GM18507 (cell line): ENCODE results near the gene FBN1.

Source experiments
- DNase-seq: peaks from one replicate; pipeline ENCODE4 v3.0.0; 2011; ENCODE audit warnings: low read depth; ENCODE audit not compliant: insufficient read length; ENCODE audit errors: extremely low spot score
- FAIRE-seq: peaks from 2 replicates; lab custom pipeline; 2011; peaks lifted over from hg19 to GRCh38; lab: Jason Lieb, UNC

The FBN1 gene

DNA sequence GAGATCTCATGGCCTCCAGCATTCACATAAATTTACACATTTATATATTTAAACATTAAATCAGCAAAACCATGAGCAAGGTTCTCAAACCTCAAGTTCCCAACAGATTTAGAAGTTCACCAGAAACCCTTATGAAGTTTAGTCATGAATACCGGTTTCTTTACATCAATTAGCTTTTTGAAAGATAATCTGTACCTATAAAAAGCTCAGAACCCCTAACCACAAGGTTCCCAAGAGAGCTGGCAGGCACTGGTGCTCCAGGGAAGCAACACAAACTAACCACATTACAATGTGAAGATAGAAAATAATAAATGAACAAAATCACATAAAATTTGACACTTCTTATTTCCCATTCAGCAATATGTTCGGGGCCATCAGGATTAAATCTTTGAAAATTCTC lies 150.9 kb downstream of the FBN1 start:
- no peak for DNase-seq
- no peak for FAIRE-seq

DNA sequence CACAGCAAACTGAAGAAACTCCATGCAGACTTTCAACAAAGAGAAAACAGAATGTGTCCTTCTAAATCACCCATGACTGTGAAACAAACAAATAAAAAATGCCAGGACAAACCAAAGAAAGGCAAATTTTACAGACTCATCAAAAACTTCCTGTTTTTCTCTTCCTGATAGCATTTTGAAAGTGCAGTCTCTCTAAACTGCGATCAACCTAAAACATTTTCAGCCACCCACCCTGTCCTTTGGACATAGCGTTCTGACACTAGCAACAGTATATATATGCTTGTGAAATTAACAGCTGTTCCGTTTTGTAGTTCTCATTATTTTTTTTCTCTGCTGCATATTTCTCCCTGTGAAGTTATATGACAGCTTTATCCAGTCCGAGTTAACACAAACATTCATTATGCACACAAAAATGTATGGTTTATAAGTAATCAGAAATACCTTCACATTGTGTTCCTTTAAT lies 151.7 kb downstream of the FBN1 start:
- DNase-seq (no peak), FAIRE-seq (no peak)

- FAIRE-seq (peak; percentile 60), DNase-seq (no peak)
These were observed 152.3 kb downstream of the FBN1 start for GRCh38 chr15:48493084-48493762.

DNA sequence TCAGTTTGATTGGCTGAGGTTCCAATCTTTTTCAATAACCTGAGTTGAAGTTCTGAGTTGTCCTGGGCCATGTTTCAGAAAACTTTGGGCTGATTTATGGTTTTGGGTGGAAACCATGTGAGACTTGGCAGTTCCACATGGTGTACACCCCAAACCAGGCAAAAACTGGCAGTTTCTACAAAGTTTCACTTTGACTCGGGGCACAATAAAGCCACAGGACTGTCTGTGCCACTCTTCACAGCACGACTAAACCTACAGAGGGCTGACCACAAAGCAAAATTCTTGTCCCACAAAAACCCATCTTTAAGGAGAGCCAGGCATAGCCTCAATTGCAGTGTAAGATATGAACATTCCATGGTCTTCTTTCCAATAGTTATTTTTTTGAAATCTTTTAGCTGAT lies 159.3 kb downstream of the FBN1 start:
- no peak for DNase-seq
- no peak for FAIRE-seq

DNA sequence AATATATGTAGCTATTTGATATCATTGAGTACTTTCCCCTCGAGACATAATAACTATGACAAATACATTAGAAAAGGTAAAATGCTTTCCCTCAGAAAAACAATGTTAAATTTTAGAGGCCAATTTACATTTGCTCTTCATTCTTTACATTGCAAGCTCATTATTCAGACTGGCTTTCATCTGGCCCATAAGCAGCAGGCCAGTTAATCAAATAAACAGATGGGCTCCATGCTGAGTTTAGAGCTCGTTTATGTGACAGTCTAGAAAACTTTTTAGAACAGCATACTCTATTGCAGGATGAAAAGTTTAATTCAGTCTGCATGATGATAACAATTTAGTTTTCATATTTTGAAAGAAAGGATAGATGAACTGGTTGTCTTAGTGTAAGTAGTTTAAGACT lies 163.7 kb downstream of the FBN1 start:
- no peak for FAIRE-seq
- no peak for DNase-seq

DNA sequence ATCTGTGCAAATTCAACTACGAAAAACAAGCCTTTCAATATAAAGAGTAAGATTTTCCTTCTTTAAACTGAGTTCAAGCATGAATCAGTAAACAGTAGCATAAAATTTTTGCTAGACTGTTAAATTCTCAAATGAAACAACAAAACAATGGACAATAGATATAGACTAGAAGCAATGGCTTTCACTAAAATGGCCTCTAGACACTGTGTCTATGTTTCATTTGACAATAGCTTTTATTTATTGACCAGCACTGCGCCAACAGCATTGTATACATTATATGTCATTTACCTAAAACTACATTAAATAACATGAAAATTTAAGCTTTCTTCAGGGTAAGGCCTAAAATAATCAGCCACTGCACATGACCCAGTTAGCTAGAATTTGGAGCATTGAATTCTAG lies 165.8 kb downstream of the FBN1 start:
- FAIRE-seq = no peak
- no peak for DNase-seq

DNA sequence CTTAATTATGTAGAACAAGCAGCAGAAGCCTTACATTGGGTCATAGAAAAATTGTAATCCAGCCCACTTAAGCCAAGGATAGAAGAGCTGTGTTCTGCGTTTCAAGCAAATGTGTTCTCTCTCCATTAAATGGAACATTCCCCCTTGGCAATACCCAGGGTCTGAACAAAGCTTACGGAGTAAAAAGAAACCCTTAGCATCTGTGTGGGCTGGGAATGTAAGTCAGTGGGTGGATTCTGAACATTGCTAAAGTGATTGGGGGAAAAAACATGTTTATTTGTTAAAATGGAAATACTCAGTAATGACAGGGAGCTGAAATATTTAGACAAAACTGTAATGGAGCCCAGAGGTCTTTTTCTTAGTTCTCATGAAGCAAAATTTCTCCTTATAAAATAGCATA lies 166.9 kb downstream of the FBN1 start:
- no peak for DNase-seq
- no peak for FAIRE-seq

GRCh38 chr15:48477795-48478360 lies 167.6 kb downstream of the FBN1 start:
- DNase-seq (no peak), FAIRE-seq (no peak)

- FAIRE-seq (no peak), DNase-seq (no peak)
These were observed 169.7 kb downstream of the FBN1 start for GRCh38 chr15:48475600-48476395.

- DNase-seq = no peak
- FAIRE-seq = no peak
These were observed 171.8 kb downstream of the FBN1 start for GRCh38 chr15:48473667-48474066.

DNA sequence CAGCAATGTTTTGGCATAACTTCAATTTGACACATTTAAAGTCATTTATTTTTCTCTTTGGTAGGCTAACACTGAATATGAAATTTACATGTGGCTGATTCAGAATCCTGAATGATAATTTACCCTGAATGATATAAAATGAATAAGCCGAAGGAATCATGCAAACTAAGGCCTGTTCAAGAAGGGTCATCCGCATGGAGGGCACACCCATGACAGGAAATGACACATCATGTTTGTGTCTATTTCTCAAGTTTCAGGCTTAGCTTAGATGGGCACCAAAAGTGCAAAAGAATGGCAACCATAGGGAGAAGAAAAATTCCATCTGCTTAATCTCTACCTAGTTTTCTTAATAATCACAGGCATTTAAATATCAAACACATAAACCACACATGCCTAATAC lies 172.8 kb downstream of the FBN1 start:
- DNase-seq (no peak), FAIRE-seq (no peak)

DNA sequence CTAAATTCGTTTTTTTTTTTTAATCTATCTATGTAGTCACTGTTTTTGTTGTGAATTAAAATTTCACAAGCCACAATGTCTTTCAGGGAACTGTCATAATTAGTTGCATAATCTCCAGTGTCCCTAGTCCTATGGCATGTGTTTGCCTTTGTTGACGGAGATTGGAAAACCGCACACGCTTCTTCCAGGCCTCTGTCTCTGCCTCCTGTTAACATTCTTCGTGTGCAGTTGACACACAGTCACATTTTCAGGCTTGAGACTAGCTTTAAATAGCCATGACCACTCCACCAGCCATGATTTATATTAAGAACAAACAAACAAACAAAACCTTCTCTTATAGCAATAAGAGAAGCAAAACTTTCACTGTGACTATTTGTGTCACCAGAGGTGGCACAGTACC lies 174.4 kb downstream of the FBN1 start:
- no peak for FAIRE-seq

GRCh38 chr15:48470096-48470495 lies 175.4 kb downstream of the FBN1 start:
- FAIRE-seq (no peak), DNase-seq (no peak)

More for the DNA sequence above, 174.4 kb downstream of the FBN1 start:
- DNase-seq = no peak

DNA sequence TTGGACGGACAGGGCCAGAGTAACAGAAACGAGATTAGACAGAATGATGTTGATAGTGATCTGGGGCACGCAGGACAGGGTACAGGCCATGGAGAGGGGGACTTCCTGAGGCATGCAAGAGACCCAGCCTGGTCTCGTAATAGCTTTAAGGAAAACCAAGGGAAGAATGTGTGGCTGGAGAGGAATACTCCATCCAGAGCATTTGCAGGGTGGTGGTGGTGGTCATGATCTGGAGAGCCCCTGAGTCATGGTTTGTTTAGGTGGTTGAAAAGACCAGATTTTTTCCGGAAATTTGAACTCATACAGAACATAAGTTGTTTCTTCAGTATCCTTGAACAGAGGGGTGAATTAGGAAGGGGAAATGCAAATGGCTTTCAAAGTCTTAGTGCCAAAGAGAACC lies 175.8 kb downstream of the FBN1 start:
- no peak for FAIRE-seq

DNA sequence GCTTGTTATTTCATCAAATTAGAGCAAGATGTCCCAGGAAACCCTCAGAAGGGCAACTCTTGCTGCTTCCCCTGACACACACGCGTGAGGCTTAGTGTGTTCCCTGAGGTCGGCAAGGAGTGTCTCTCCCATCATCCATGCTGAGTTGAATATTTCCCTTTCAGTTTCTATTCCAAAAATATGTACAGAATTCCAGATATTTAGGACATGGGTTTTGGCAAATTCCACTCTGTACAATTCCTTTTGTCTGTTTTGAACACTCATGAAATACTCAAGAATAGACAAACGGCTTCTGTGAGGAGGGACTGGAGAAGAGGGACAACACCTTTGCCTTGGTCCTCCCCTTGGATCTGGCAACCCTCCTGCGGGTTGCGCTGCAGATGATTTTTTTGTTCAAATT lies 176.2 kb downstream of the FBN1 start:
- FAIRE-seq (no peak), DNase-seq (no peak)

More for the DNA sequence above, 175.8 kb downstream of the FBN1 start:
- no peak for DNase-seq

- FAIRE-seq = no peak
- DNase-seq = no peak
These were observed 177.7 kb downstream of the FBN1 start for GRCh38 chr15:48467801-48468200.

DNA sequence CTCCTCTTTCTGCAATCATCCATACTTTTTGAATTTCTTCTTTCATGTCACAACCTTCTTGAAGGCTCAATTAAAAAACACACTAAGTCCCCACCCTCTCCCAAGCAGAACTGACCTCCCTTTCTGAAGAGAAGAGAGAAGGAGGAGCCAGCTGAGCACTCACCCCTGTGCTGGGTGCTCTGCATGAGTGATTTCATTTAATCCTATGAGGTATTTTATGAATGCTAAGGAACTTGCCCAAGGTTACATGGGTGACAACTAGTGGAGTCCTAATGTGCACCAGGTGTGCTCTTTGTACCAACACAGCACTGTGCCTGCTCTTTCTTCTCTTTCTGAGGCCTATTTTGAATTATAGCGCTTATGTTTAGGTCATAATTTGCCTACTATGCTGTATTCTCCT lies 178.7 kb downstream of the FBN1 start:
- FAIRE-seq (no peak), DNase-seq (no peak)

GRCh38 chr15:48466079-48466478 lies 179.4 kb downstream of the FBN1 start:
- no peak for FAIRE-seq

GRCh38 chr15:48465410-48465809 lies 180.1 kb downstream of the FBN1 start:
- FAIRE-seq = no peak
- DNase-seq = no peak

More at GRCh38 chr15:48466079-48466478, 179.4 kb downstream of the FBN1 start:
- no peak for DNase-seq

DNA sequence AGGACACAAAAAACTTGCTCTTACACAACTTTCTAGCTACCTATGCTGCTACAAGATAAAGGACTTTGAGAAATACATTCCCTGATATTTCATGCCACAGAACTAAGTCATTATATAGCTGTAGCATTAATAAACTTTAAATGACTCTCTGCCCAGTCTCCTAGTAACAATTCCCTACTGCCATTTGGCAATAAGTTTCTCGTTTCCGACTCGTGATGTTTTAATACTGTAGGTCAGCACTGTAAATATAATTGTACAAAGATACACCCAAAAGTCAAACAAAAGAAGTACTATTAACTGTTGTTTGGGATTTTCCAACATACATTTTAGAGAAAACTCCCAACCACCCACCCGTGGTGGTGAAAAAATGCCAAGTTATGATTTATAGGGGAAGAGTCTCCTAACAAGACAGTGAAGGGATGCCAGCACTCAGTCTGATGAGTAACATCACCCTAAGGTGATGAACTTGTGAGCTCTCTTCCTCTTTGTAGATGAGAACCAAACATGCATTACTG lies 182.1 kb downstream of the FBN1 start:
- FAIRE-seq = no peak
- DNase-seq = no peak
